ENCODE data around the gene SERPINA3.

DNA sequence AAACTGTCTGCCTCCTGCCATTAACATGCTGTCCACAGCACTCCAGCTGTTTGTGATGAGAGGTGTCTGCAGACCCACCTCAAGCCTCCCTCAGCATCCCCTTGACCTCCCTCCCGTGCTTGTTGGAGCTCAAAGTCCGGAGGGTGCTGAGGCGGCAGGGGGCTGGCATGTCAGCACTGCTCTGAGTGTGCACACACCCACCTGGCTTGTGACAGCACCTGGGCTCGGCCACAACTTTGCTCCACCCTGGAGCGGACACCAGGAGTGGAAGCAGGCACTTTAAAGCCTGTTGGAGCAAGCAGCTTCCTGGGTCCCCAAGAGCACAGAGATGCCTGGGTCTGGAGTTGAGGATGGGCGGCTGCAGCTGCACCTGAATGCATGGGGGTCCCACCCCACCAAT lies 20.9 kb downstream of the SERPINA3 start:
- TF ChIP-seq, protein P1, sequence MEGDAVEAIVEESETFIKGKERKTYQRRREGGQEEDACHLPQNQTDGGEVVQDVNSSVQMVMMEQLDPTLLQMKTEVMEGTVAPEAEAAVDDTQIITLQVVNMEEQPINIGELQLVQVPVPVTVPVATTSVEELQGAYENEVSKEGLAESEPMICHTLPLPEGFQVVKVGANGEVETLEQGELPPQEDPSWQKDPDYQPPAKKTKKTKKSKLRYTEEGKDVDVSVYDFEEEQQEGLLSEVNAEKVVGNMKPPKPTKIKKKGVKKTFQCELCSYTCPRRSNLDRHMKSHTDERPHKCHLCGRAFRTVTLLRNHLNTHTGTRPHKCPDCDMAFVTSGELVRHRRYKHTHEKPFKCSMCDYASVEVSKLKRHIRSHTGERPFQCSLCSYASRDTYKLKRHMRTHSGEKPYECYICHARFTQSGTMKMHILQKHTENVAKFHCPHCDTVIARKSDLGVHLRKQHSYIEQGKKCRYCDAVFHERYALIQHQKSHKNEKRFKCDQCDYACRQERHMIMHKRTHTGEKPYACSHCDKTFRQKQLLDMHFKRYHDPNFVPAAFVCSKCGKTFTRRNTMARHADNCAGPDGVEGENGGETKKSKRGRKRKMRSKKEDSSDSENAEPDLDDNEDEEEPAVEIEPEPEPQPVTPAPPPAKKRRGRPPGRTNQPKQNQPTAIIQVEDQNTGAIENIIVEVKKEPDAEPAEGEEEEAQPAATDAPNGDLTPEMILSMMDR (conservative IDR thresholded peaks at IDR 0.05; ENCODE audit: low read length), result no peak
- TF ChIP-seq EZH2phosphoT487 (IDR thresholded peaks at IDR 0.05; ENCODE audit: borderline replicate concordance), result no peak
